ENCODE data around the gene MAMDC4. TPM values are rescaled to one million over a fixed set of nuclear protein-coding genes. Genes with fewer than 3 reads are reported as not detected.

MAMDC4 gene
- total and polyA plus RNA-seq, 2 of the 8 experiments (the other 6 are each of a cell fraction or from before 2014, with no cell fraction given) = 3.1 to 4.5 TPM

DNA sequence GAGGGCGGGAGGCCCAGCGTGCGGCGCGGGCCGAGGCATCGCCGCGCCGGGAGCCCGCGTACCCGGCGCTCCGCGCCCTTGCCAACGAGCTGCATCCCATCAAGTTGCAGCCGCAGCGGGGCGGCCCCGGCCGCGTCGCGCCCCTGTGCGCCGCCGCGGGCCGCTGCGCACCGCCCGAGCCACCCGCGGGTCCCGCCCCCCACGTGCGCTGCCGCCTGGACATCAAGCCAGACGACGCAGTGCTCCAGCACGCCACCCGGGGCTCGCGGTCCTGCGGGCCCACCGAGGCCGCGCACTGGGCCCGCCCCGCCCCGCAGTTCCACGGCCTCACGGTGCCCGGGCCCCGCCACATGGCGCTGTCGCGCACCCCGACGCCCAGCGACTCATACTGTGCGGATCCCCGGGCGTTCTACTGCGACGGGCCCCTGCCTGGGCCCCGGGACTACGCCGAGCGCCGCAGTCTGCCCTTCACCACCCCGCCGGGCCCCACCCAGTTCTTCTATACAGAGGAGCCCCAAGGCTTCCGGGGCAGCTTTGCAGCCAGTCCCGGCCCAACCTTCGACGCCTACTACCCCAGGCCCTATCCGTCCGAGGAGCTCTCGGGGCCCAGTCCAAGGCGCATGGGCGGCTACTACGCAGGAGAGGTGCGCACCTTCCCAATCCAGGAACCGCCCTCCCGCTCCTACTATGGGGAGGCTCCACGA lies 7.2 kb upstream of the MAMDC4 start:
- H2BK120ac ChIP-seq (replicated peaks; ENCODE audit: low read depth, low read length) = no peak overlapping the region
- no peak overlapping the region for H4K91ac ChIP-seq (replicated peaks; ENCODE audit: insufficient read length, low read length)
- H3K23ac ChIP-seq (ENCODE audit: insufficient read length) = no peak overlapping the region
- ChIA-PET POLR2A (ENCODE audit: partially characterized antibody) (interaction anchor here (1.2 to 20.5 kb wide), 7 partner anchors 8 to 152 kb away, joined by 3 to 248 read pairs (median 9); partner anchors contain the start of genes CLIC3 and MAMDC4), CTCF (ENCODE audit: partially characterized antibody) (interaction anchor here (1.0 to 8.9 kb wide), 8 partner anchors 10 to 118 kb away, joined by 3 to 131 read pairs (median 6); no protein-coding TSS in a partner anchor)
- 0 out of 4 replicates have a peak overlapping the region, but pooled peaks of 1 of the 2 experiments have one; percentile 18 for H3K4me2 ChIP-seq (ENCODE audit: insufficient read depth in 1 of 2, low read depth in 2 of 2, low read length in 2 of 2)
- H3K36me3 ChIP-seq (ENCODE audit: control insufficient read depth in 2 of 4, insufficient read depth in 4 of 4, low read length in 3 of 4) = peaks cover 0 to 4% (median 2%) of the 10 kb centered on the region in 4 experiments; a peak in 2 of 8 replicates
- TF ChIP-seq SP2 (IDR thresholded peaks at IDR 0.05; ENCODE audit: low read length) = no peak
- no peak for TF ChIP-seq ZNF274 (IDR thresholded peaks at IDR 0.05; ENCODE audit: borderline replicate concordance, extremely low read depth, low read length)
- TF ChIP-seq BCL11A (IDR thresholded peaks at IDR 0.05; ENCODE audit: low read depth in 2 of 2, low read length in 2 of 2) = no peak
- TF ChIP-seq CHD1 (IDR thresholded peaks at IDR 0.05; ENCODE audit: low read depth, low read length) = no peak
- no peak for TF ChIP-seq EP300 (IDR thresholded peaks at IDR 0.05; ENCODE audit: borderline replicate concordance in 1 of 2, low read depth in 2 of 2, low read length in 2 of 2)
- no peak for TF ChIP-seq NRF1 (IDR thresholded peaks at IDR 0.05; ENCODE audit: low read depth, low read length)
- no peak overlapping the region for H3K14ac ChIP-seq (ENCODE audit: insufficient read length)
- H3K79me1 ChIP-seq (ENCODE audit: low read depth, low read length) = no peaks in the 10 kb centered on the region; the same call in 1 of the 2 replicates
- no peak overlapping the region for H2AK5ac ChIP-seq (ENCODE audit: low read depth, low read length)
- no peak overlapping the region for H3K56ac ChIP-seq (replicated peaks; ENCODE audit: insufficient read length, low read depth, low read length)
- peaks cover 2 to 12% (median 7%) of the 10 kb centered on the region in 4 experiments; a peak in 6 of 7 replicates for H3K27me3 ChIP-seq (replicated peaks in 1 of 4; ENCODE audit: control insufficient read depth in 3 of 4, extremely low read depth in 1 of 4, insufficient read depth in 3 of 4, low read length in 3 of 4)
- H3K4ac ChIP-seq (replicated peaks; ENCODE audit: insufficient read length, low read depth, low read length) = no peak overlapping the region
- no peak overlapping the region for H3K18ac ChIP-seq (ENCODE audit: extremely low read depth, low read length)
- no peak overlapping the region for H2BK15ac ChIP-seq (ENCODE audit: low read length)
- H3K4me1 ChIP-seq (replicated peaks in 1 of 4; ENCODE audit: control insufficient read depth in 3 of 4, insufficient read depth in 4 of 4, low read length in 3 of 4) = peaks cover 5 to 33% (median 20%) of the 10 kb centered on the region in 4 experiments
- 95% methylated on average over 45 of the region's 88 CpGs; no CpG with 5 or more reads in 1 of the 2 experiments for WGBS, 2 experiments (ENCODE audit: extremely low coverage in 1 of 2, insufficient coverage in 1 of 2, insufficient read length in 1 of 2, insufficient replicate concordance in 2 of 2, low coverage in 1 of 2, low lambda C conversion rate in 2 of 2, missing lambda C conversion rate in 1 of 2)
- no peak overlapping the region for H2AFZ ChIP-seq (ENCODE audit: low read length)
- peaks cover 4 to 6% of the 10 kb centered on the region in 2 experiments for H4K20me1 ChIP-seq (replicated peaks in 1 of 2; ENCODE audit: control insufficient read depth in 1 of 2, insufficient read depth in 2 of 2, low read length in 2 of 2)
- no peak overlapping the region for H2BK20ac ChIP-seq (ENCODE audit: low read length)
- H4K5ac ChIP-seq (ENCODE audit: insufficient read length, low read depth, low read length) = no peak overlapping the region
- H3K79me2 ChIP-seq (ENCODE audit: control insufficient read depth in 1 of 2, insufficient read depth in 2 of 2, low read length in 2 of 2) = no peaks in the 10 kb centered on the region
- H4K8ac ChIP-seq (ENCODE audit: extremely low read depth, insufficient read depth, low read length) = no peak overlapping the region
- H3K23me2 ChIP-seq (ENCODE audit: low read depth, low read length) = peaks cover 13% of the 10 kb centered on the region
- H3K9me3 ChIP-seq (ENCODE audit: insufficient read depth in 2 of 2, low read depth in 1 of 2, low read length in 1 of 2) = no peaks in the 10 kb centered on the region; a peak in 1 of 4 replicates
- no peak for DNase-seq (ENCODE audit: low read depth in 1 of 2, low spot score in 2 of 2)
- 0 out of 8 replicates have a peak overlapping the region, but pooled peaks of 1 of the 4 experiments have one; percentile 42 for H3K4me3 ChIP-seq (ENCODE audit: extremely low read depth in 1 of 4, insufficient read depth in 2 of 4, low read depth in 3 of 4, low read length in 4 of 4)
- no peak overlapping the region for H2BK5ac ChIP-seq (ENCODE audit: low read depth, low read length)
- no peak overlapping the region for H3K9ac ChIP-seq (replicated peaks in 1 of 4; ENCODE audit: extremely low read depth in 1 of 4, low read depth in 3 of 4, low read length in 3 of 4)
- FAIRE-seq = no peak
- no peak overlapping the region for H2BK12ac ChIP-seq (ENCODE audit: low read depth, low read length)
- no peak overlapping the region for H3K27ac ChIP-seq (ENCODE audit: low read depth, low read length)

All from H1 (cell line).